GM18907 (cell line): ENCODE data around the gene BTBD10.
"Not testable (repeated sequence)": the region's sequence is repeated elsewhere in the genome, so short reads cannot be mapped to it uniquely, and the experiment has no call there.

ENCODE experiments used
- ATAC-seq: cut with Tn5 transposase; IDR thresholded peaks from one replicate; pipeline ENCODE4 v1.9.1; 2021; ENCODE audit warnings: mild to moderate bottlenecking, moderate library complexity; ENCODE audit not compliant: unreplicated experiment

Gene BTBD10

GRCh38 chr11:13445588-13445987 lies 17.4 kb downstream of the BTBD10 start:
- ATAC-seq, result no peak

DNA sequence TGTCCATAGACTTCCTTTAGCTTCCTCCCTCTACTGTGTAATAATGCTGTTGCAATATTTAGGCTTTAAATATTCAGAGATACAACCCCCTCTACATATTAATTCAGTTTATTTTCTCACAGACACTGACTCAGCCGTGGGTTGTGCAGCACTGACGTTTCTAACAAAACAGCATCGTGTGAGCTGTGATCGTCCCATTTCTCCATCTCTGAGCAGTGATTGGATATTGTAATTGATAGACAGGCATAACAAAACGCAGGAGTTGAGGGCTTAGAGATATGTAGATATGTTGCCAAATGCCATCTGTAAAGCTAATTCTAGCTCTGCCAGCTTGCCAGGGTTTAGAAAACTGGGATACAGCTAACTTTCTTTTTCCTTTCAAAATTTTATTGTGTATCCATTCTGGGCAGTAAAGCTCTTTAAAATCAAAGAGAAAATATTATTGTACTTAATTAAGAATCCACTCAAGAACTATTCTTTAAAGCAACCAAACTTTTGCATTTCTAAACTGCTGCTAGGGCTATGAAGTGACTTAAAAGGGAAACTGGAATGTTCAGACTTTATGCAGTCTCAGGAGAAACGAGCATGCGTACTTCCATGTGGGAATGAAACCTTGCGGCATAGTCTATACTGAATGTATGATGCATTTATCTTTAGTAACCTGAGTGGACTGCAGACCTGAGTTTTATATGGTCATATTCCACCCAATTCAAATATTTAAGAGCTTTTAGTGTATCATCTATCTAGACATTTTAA lies 22.7 kb downstream of the BTBD10 start:
- ATAC-seq, result no peak

DNA sequence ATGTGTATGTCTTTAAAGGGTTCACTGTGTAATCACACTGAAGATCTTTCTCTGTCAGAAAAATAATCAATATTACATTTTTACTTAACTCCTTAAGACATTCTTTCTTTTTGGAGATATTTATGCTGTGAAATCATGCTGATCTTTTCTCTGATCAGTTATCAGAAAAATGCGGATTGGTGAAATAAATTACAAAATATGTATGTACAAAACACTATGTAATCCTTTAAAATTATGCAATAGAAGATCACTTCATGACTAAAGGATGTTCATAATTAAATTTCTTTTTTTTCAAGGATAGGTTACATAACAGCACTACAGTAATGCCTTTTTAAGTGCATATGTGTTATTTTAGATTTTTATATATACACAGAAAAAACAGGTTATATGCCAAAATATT lies 24.7 kb downstream of the BTBD10 start:
- ATAC-seq, result no peak

DNA sequence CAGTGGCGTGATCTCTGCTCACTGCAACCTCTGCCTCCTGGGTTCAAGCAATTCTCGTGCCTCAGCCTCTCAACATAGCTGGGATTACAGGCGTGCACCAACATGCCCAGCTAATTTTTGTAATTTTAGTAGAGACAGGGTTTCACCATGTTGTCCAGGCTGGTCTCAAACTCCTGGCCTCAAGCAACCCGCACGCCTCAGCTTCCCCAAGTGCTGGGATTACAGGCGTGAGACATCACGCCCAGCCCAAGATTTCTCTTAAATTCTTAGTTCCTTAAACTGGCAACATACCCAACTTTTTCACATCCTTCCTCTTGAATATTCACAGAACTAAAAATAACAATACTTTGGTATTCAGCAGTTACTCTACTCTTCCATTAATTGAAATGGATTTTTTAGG lies 26.2 kb downstream of the BTBD10 start:
- ATAC-seq, result not testable (repeated sequence)

DNA sequence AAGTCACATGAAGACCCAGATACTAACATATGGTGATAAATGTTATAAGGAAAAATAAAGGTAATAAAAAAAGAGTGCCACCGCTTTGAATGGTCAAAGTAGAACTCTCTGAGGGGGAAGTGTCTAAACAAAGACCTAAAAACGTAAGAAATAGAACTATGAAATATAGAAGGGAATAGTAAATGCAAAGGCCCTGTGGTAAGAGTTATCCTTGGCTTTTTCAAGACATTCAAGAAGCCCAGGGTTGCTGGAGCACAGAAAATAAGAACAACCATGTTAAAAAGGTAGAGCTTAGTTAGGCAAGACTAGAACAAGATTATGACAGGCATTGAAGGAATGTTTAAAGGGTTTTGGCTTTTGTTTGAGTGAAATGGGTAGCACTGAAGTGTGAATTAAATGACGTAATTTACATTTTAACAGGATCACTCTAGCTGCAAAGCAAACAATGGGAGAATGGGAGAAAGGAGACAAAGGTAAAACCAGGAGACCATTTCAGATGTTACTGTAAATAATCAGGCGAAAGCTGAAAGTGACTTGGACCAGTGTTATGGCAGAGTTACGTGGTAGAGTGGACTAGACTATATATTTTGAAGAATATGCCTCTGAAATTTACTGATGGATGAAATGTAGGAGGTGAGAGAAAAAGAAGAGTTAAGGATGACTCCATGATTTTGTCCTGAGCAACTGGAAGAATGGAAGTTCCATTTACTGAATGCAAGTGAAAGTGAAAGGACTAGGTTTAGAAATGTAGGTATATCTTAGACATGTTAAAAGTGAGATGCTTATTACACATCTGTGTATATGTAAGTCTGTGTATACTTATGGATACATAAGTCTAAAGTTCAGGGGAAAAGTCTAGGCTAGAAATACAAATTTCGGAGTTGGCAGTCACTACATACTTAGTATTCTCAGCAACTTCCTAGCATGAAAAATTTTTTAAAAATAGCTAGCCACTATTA lies 28.5 kb downstream of the BTBD10 start:
- no peak for ATAC-seq

DNA sequence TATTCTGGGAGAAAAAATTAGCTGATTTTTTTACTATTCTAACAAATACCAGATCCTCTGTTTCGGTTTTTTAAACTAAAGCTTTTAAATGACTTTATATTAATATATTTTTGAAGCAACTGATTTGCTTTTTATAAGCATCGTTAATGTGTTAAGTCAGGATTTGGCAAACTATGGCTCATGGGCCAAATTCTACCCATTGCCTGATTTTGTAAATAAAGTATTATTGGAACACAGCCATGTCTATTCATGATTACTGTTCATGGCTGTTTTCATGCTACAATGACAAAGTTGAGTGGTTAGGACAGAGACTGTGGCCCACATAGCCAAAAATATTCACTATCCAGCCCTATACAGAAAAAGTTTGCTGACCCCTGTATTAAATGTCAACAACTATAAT lies 29.6 kb downstream of the BTBD10 start:
- no peak for ATAC-seq

DNA sequence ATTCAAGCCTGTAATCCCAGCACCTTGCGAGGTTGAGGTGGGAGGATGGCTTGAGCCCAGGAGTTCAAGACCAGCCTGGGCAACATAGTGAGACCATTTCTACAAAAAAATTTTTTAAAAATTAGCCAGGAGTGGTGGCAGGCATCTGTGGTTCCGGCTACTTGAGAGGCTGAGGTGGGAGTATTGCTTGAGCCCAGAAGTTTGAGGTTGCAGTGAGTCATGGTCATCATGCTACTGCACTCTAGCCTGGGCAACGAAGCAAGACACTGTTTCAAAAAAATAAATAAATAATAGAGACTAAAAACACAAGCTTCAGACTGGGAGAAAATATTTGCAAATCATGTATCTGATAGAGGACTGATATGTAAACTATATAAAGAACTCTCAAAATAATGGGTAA lies 33.2 kb downstream of the BTBD10 start:
- no peak for ATAC-seq

- no peak for ATAC-seq
Measured at GRCh38 chr11:13429288-13429687, 33.7 kb downstream of the BTBD10 start.

DNA sequence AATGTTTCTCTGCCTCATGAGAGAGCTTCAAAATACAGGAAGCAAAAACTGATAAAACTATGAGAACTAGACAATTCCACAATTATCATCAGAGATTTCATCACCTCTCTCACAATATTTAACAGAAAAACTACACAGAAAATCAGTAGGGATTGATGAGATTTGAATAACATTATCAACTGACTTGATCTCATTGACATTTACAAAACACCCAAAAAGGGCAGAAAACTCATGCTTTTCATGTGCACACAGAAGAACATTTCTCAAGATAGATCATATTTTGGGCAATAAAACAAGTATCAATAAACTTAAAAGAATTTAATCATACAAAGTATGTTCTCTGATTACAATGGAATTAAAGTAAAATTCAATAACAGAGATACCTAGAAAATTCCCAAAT lies 35.6 kb downstream of the BTBD10 start:
- ATAC-seq, result no peak

GRCh38 chr11:13423372-13423771 lies 39.6 kb downstream of the BTBD10 start:
- no peak for ATAC-seq

DNA sequence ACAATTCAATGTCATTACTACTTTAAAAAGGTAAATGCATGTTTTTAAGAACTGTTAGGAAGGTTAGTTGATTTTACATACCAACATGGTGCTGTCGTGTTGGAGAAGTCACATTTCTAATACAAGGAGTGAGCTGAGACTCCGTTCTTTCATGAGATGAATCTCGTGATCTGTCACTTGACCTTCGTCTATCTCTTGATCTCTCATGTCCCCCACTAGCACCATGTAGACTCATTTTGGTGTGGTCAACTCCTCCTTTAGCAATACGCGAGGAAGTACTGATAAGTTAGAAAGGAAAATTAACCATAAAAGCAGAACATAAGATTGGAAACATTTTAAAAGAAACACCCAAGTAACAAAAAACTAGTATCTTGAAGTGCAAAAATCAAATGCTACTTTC lies 41.5 kb downstream of the BTBD10 start:
- ATAC-seq, result no peak

GRCh38 chr11:13415201-13415600 lies 47.8 kb downstream of the BTBD10 start:
- ATAC-seq, result no peak

GRCh38 chr11:13405220-13405619 lies 57.8 kb downstream of the BTBD10 start:
- ATAC-seq, result no peak

GRCh38 chr11:13398335-13398734 lies 64.7 kb downstream of the BTBD10 start:
- ATAC-seq, result not testable (repeated sequence)

- no peak for ATAC-seq
Measured at GRCh38 chr11:13391217-13391616, 71.8 kb downstream of the BTBD10 start.

DNA sequence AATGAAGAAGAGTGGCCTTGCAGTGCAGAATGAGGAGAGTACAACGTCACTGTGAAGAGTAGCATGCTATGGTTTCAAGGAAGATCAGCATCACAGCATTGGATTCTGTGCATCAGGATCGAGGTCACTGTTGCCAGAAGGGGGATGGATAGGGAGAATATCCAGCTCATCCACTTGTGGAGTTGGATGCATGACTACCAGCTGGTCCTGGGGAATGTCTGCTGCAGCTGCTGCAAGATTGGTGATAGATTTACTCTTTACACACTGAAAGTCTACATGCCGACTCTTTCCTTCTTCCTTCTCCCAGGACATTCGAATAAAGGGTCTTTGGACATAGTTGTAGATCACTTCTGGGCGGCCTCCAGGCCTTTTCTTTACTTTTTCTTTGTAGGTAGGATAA lies 74.3 kb downstream of the BTBD10 start:
- ATAC-seq, result no peak

DNA sequence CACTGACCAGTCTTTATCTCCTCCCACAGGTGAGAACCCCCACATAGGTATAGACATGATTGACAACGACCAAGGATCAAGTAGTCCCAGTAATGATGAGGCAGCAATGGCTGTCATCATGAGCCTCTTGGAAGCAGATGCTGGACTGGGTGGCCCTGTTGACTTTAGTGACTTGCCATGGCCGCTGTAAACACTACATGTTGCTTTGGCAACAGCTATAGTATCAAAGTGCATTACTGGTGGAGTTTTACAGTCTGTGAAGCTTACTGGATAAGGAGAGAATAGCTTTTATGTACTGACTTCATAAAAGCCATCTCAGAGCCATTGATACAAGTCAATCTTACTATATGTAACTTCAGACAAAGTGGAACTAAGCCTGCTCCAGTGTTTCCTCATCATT lies 76.5 kb downstream of the BTBD10 start:
- ATAC-seq, result no peak

- ATAC-seq, result no peak
Measured at GRCh38 chr11:13384908-13385640, 77.9 kb downstream of the BTBD10 start.

- ATAC-seq, result no peak
Measured at GRCh38 chr11:13382751-13383150, 80.3 kb downstream of the BTBD10 start.

DNA sequence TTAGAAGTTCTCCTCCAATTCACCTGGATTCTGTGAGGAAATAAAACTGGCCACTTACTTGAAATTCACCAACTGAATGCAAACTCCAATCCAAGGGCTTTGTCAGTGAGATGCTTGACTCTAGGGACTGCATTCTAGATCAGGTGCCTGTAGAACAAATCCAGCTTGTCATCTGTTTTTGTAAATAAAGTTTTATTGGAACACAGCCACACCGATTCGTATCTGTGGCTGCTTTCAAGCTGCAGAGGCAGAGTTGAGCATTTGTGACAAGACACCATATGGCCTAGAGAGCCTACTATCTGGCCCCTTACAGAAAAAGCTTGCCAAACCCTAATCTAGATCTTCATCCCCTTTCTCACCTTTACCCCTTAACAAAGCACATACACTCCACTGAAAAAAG lies 82.3 kb downstream of the BTBD10 start:
- no peak for ATAC-seq

GRCh38 chr11:13378316-13378715 lies 84.7 kb downstream of the BTBD10 start:
- no peak for ATAC-seq
